Naive B cell (primary cell): ENCODE measurements around the gene GOLGA6L9. TPM values are rescaled to one million over a fixed set of nuclear protein-coding genes. Genes with fewer than 3 reads are reported as not detected.
"Not testable (repeated sequence)": the region's sequence is repeated elsewhere in the genome, so short reads cannot be mapped to it uniquely, and the experiment has no call there.

ENCODE experiments used
- ATAC-seq, 2 donors: fragments of 150-1000 bp; cut with Tn5 transposase; 2 replicates each; pipeline ENCODE4 v1.10.0; 2021; ENCODE audit warnings: low read depth in 2 of 2, mild to moderate bottlenecking in 2 of 2, moderate library complexity in 2 of 2
- DNase-seq: peaks from one replicate; pipeline ENCODE4 v3.0.0; 2022
- H3K27ac Mint-ChIP-seq, 6 donors: one replicate each; pipeline ENCODE4 v1.8.0; 2020 to 2022; ENCODE audit warnings: mild to moderate bottlenecking in 6 of 6, mixed read lengths in 6 of 6, moderate library complexity in 5 of 6, inconsistent platforms in 2 of 6
- H3K27me3 Mint-ChIP-seq, 3 donors: one replicate each; pipeline ENCODE4 v1.8.0; 2021 to 2022; ENCODE audit warnings: mixed read lengths in 3 of 3, mild to moderate bottlenecking in 1 of 3
- H3K36me3 Mint-ChIP-seq, 2 donors: one replicate each; pipeline ENCODE4 v1.8.0; 2020 to 2022; ENCODE audit warnings: mixed read lengths in 2 of 2, inconsistent platforms in 1 of 2, mild to moderate bottlenecking in 1 of 2
- H3K4me1 Mint-ChIP-seq, 3 donors: one replicate each; pipeline ENCODE4 v1.8.0; 2020 to 2022; ENCODE audit warnings: mixed read lengths in 3 of 3, inconsistent platforms in 1 of 3, mild to moderate bottlenecking in 1 of 3, moderate library complexity in 1 of 3
- H3K4me3 Mint-ChIP-seq, 8 donors: one replicate each; pipeline ENCODE4 v1.8.0; 2020 to 2022; ENCODE audit warnings: mild to moderate bottlenecking in 8 of 8, mixed read lengths in 8 of 8, moderate library complexity in 8 of 8, inconsistent platforms in 2 of 8
- H3K9me3 Mint-ChIP-seq, 7 donors: one replicate each; pipeline ENCODE4 v1.8.0; 2020 to 2022; ENCODE audit warnings: mixed read lengths in 7 of 7, mild to moderate bottlenecking in 5 of 7, inconsistent platforms in 2 of 7, moderate library complexity in 1 of 7
- polyA plus RNA-seq, 6 donors: library from polyadenylated mRNA; unstranded; fragments of 300-500 nt; fragmentation: Illumina TruSeq; gene quantifications; one replicate each; pipeline ENCODE4 v1.2.3, GENCODE V29; 2021; ENCODE audit warnings: low read depth in 6 of 6

Gene GOLGA6L9
- polyA plus RNA-seq, result under 1 TPM in 5 of 6 donors, not detected in 1; 0.16 to 0.86 (median 0.48) TPM

- not testable (repeated sequence) for ATAC-seq, H3K4me3 Mint-ChIP-seq, H3K27ac Mint-ChIP-seq, H3K36me3 Mint-ChIP-seq, DNase-seq, H3K4me1 Mint-ChIP-seq, H3K27me3 Mint-ChIP-seq, H3K9me3 Mint-ChIP-seq
Measured at GRCh38 chr15:82429693-82430092, at the start of gene GOLGA6L9. Gene GOLGA6L9, plus strand, starts transcription at chr15:82429816. Its CDS starts 264 bp downstream, at chr15:82430080.

- H3K4me3 Mint-ChIP-seq, result peak overlapping the region in 7 of 8 donors; percentile 18 to 76 (median 35)
- ATAC-seq (peak in 1 of 2 donors; percentile 27), DNase-seq (peak; percentile 39)
- not testable (repeated sequence) for H3K27me3 Mint-ChIP-seq, H3K9me3 Mint-ChIP-seq, H3K36me3 Mint-ChIP-seq
- H3K27ac Mint-ChIP-seq, result peak overlapping the region in 2 of 6 donors; percentile 59 to 63
- H3K4me1 Mint-ChIP-seq, result peaks cover 21 to 29% (median 23%) of the 10 kb centered on the region in 3 donors
Measured at GRCh38 chr15:82381330-82381955, 48.2 kb upstream of the GOLGA6L9 start.

- not testable (repeated sequence) for H3K9me3 Mint-ChIP-seq, H3K27me3 Mint-ChIP-seq, ATAC-seq, DNase-seq, H3K36me3 Mint-ChIP-seq, H3K4me3 Mint-ChIP-seq, H3K4me1 Mint-ChIP-seq
- H3K27ac Mint-ChIP-seq, result peak overlapping the region in 1 of 6 donors; percentile 8
Measured at GRCh38 chr15:82387209-82387608, 42.4 kb upstream of the GOLGA6L9 start.

GRCh38 chr15:82390152-82390551, 39.5 kb upstream of the GOLGA6L9 start:
- ATAC-seq, H3K4me3 Mint-ChIP-seq: not testable (repeated sequence)

GRCh38 chr15:82392077-82392476, 37.5 kb upstream of the GOLGA6L9 start:
- not testable (repeated sequence) for H3K36me3 Mint-ChIP-seq, H3K27ac Mint-ChIP-seq, H3K9me3 Mint-ChIP-seq, ATAC-seq, H3K4me1 Mint-ChIP-seq, H3K4me3 Mint-ChIP-seq, H3K27me3 Mint-ChIP-seq, DNase-seq

More at GRCh38 chr15:82390152-82390551, 39.5 kb upstream of the GOLGA6L9 start:
- H3K36me3 Mint-ChIP-seq, H3K27me3 Mint-ChIP-seq, DNase-seq, H3K4me1 Mint-ChIP-seq, H3K9me3 Mint-ChIP-seq: not testable (repeated sequence)
- H3K27ac Mint-ChIP-seq, result peak overlapping the region in 1 of 6 donors; percentile 20

- Mint-ChIP-seq H3K27ac (no peak overlapping the region), H3K4me3 (no peak overlapping the region), H3K4me1 (peaks cover 2 to 15% (median 4%) of the 10 kb centered on the region in 3 donors), H3K9me3 (peaks cover 0 to 2% (median 0%) of the 10 kb centered on the region in 7 donors), H3K36me3 (no peaks in the 10 kb centered on the region), H3K27me3 (no peaks in the 10 kb centered on the region)
- no peak for ATAC-seq
- DNase-seq, result no peak
Measured at GRCh38 chr15:82393671-82394070, 35.9 kb upstream of the GOLGA6L9 start.

- Mint-ChIP-seq H3K4me1 (peaks cover 14 to 25% (median 15%) of the 10 kb centered on the region in 3 donors), H3K27ac (peak overlapping the region in 1 of 6 donors; percentile 24)
- not testable (repeated sequence) for H3K36me3 Mint-ChIP-seq, H3K9me3 Mint-ChIP-seq, H3K27me3 Mint-ChIP-seq, H3K4me3 Mint-ChIP-seq, DNase-seq, ATAC-seq
Measured at GRCh38 chr15:82395788-82396187, 33.8 kb upstream of the GOLGA6L9 start.

- Mint-ChIP-seq H3K4me1 (peaks cover 10 to 26% (median 15%) of the 10 kb centered on the region in 3 donors), H3K27me3 (no peaks in the 10 kb centered on the region), H3K27ac (peak overlapping the region in 3 of 6 donors; percentile 12 to 84 (median 51)), H3K36me3 (no peaks in the 10 kb centered on the region), H3K9me3 (peaks cover 0 to 2% (median 0%) of the 10 kb centered on the region in 7 donors), H3K4me3 (no peak overlapping the region)
- ATAC-seq (no peak), DNase-seq (no peak)
Measured at GRCh38 chr15:82397817-82398216, 31.8 kb upstream of the GOLGA6L9 start.

- no peaks in the 10 kb centered on the region for H3K36me3 Mint-ChIP-seq
- DNase-seq (no peak), ATAC-seq (no peak)
- peaks cover 0 to 2% (median 0%) of the 10 kb centered on the region in 7 donors for H3K9me3 Mint-ChIP-seq
- peak overlapping the region; percentile 29 to 97 (median 90) for H3K27ac Mint-ChIP-seq
- H3K27me3 Mint-ChIP-seq, result no peaks in the 10 kb centered on the region
- H3K4me3 Mint-ChIP-seq, result peak overlapping the region; percentile 16 to 89 (median 72)
- peaks cover 10 to 26% (median 15%) of the 10 kb centered on the region in 3 donors for H3K4me1 Mint-ChIP-seq
Measured at GRCh38 chr15:82398785-82399184, 30.8 kb upstream of the GOLGA6L9 start.

- DNase-seq, result peak; percentile 50
- Mint-ChIP-seq H3K4me3 (peak overlapping the region; percentile 16 to 89 (median 72)), H3K27ac (peak overlapping the region; percentile 29 to 97 (median 82)), H3K4me1 (peaks cover 10 to 26% (median 15%) of the 10 kb centered on the region in 3 donors)
- H3K27me3 Mint-ChIP-seq, H3K36me3 Mint-ChIP-seq, H3K9me3 Mint-ChIP-seq: not testable (repeated sequence)
- ATAC-seq, result peak; percentile 99
Measured at GRCh38 chr15:82399366-82400103, 30.1 kb upstream of the GOLGA6L9 start.

GRCh38 chr15:82401918-82402317, 27.7 kb upstream of the GOLGA6L9 start:
- H3K9me3 Mint-ChIP-seq, ATAC-seq, H3K4me3 Mint-ChIP-seq, H3K36me3 Mint-ChIP-seq, H3K27me3 Mint-ChIP-seq, DNase-seq: not testable (repeated sequence)
- peaks cover 10 to 26% (median 15%) of the 10 kb centered on the region in 3 donors for H3K4me1 Mint-ChIP-seq
- peak overlapping the region in 1 of 6 donors; percentile 28 for H3K27ac Mint-ChIP-seq

GRCh38 chr15:82402341-82402740, 27.3 kb upstream of the GOLGA6L9 start:
- not testable (repeated sequence) for H3K27me3 Mint-ChIP-seq, DNase-seq, H3K4me3 Mint-ChIP-seq, H3K36me3 Mint-ChIP-seq, H3K9me3 Mint-ChIP-seq, ATAC-seq
- Mint-ChIP-seq H3K27ac (peak overlapping the region in 2 of 6 donors; percentile 23 to 24), H3K4me1 (peaks cover 10 to 26% (median 15%) of the 10 kb centered on the region in 3 donors)

GRCh38 chr15:82406211-82406610, 23.4 kb upstream of the GOLGA6L9 start:
- peak overlapping the region in 2 of 6 donors; percentile 25 to 94 for H3K27ac Mint-ChIP-seq
- not testable (repeated sequence) for ATAC-seq, H3K4me3 Mint-ChIP-seq, DNase-seq, H3K9me3 Mint-ChIP-seq, H3K36me3 Mint-ChIP-seq, H3K4me1 Mint-ChIP-seq, H3K27me3 Mint-ChIP-seq

- not testable (repeated sequence) for H3K27me3 Mint-ChIP-seq, H3K4me3 Mint-ChIP-seq, H3K36me3 Mint-ChIP-seq, H3K4me1 Mint-ChIP-seq, ATAC-seq, H3K9me3 Mint-ChIP-seq, H3K27ac Mint-ChIP-seq, DNase-seq
Measured at GRCh38 chr15:82410306-82410705, 19.3 kb upstream of the GOLGA6L9 start.
